Fibroblast of pulmonary artery (primary cell): ENCODE measurements around the gene MAEL.
A peak's percentile ranks its signal among the peaks of the same experiment; 100 is the strongest.

Source experiments
- DNase-seq: peaks from one replicate; pipeline ENCODE4 v3.0.0-alpha.2; 2010; ENCODE audit warnings: low read depth
- H3K4me3 ChIP-seq: replicated peaks from 2 replicates; pipeline ENCODE4 v1.5.1; 2011; ENCODE audit warnings: low read depth, mild to moderate bottlenecking, control low read depth, low read length, moderate library complexity
- TF ChIP-seq, protein P1 (sequence below): IDR thresholded peaks from 2 replicates; pipeline ENCODE4 v1.5.1; 2011; ENCODE audit warnings: mild to moderate bottlenecking, control low read depth, low read length, inconsistent platforms; ENCODE audit errors: missing control alignments

Gene MAEL

DNA sequence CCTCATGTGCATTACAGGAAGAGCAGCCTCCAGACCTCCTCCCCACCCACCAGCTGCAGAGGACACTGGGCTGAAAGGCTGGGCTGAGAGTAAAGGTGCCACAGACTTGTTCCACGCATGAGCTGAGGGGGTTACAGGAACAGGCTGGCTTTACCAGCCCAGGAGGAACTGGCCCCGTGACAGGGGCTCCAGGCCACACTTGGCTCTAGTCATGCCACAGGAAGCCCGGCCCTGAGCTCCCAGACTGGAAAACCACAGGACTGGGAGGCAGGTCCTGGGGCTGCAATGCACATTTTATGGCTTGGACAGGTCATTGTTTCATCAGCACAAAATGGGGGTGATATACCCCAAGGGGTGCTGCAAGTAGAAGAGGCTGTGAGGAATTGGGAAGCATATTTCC, 65.5 kb downstream of the MAEL start:
- TF ChIP-seq, protein P1, sequence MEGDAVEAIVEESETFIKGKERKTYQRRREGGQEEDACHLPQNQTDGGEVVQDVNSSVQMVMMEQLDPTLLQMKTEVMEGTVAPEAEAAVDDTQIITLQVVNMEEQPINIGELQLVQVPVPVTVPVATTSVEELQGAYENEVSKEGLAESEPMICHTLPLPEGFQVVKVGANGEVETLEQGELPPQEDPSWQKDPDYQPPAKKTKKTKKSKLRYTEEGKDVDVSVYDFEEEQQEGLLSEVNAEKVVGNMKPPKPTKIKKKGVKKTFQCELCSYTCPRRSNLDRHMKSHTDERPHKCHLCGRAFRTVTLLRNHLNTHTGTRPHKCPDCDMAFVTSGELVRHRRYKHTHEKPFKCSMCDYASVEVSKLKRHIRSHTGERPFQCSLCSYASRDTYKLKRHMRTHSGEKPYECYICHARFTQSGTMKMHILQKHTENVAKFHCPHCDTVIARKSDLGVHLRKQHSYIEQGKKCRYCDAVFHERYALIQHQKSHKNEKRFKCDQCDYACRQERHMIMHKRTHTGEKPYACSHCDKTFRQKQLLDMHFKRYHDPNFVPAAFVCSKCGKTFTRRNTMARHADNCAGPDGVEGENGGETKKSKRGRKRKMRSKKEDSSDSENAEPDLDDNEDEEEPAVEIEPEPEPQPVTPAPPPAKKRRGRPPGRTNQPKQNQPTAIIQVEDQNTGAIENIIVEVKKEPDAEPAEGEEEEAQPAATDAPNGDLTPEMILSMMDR, result no peak
- no peak for DNase-seq
- no peak overlapping the region for H3K4me3 ChIP-seq

DNA sequence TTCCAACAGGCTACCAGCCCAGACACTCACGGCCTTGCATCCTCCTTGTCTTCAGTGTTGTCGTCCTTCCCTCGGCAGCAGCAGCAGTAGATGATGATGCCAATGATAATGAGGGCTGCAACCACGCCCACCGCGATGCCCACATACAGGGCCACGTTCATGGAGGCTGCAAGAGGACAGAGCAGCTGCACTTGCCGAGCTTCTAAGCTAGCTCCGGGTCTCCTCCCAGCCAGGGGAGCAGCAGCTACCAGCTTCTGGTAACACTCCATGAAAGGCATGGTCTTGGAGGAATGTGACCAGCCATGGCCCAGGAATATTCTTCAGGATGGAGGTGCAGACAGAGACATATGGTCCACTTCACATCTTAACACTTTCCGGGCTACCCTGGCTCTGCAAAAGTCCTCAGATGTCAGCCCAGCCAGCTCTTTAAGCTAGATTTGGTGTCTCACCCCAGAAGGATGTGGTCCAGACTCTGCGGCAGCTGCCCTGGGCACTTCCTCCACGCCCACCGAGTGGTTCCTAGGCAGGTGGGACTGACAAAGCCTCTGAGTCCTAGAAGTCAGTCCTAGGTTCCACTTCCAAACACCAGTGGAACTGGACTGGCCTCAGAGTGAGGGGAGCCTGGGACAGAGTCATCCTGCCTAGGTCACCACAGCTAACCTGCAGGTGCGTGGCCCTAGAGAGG, 66.0 kb downstream of the MAEL start:
- DNase-seq, result no peak
- no peak overlapping the region for H3K4me3 ChIP-seq
- TF ChIP-seq, protein P1, result no peak

DNA sequence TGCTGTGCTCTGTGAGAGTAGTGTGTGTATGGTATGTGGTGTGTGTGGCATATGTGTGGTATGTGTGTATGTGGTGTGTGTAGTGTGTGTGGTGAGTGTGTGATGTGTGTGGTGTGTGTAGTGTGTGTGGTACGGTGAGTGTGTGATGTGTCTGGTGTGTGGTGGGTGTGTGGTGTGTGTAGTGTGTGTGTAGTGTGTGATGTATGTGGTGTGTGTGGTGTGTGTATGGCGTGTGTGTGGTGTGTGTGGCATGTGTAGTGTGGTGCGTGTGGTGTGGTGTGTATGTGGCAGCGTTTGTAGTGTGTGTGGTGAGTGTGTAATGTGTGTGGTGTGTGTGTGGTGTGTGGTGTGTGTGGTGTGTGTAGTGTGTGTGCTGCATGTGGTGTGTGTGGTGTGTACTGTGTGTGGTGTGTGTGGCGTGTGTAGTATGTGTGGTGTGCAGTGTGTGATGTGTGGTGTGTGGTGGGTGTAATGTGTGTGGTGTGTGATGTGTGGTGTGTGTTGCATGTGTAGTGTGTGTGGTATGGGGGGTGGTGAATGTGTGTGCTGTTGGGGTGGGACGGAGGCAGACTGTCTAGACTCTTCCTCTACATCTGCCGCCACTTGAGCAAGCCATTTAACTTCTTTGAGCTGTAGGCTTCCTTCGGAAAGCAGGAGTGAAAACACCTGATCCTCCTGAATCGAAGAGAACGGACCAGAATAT, 67.6 kb downstream of the MAEL start:
- peak; percentile 4 for DNase-seq
- TF ChIP-seq, protein P1, result no peak
- H3K4me3 ChIP-seq, result no peak overlapping the region

DNA sequence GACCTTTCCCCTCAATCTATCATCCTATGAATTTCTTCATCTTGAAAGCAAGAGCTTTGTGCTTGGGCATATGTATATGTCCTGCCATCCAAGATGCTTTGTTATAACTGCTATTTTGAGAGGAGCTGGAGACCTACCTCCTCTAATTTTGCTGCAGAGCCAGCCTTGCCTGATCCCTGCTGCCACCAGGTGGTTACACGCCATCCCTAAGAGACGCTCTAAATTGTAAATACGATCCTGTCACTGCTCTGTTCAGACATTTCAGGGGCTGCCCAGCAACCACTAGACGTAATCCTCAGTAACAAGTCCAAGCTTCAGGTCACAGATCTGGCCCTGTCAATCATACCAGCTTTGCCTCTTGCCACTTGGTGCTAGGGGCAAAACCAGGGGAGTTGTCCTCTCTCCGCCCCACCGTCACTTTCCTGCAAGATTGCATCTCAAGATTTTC, 68.2 kb downstream of the MAEL start:
- TF ChIP-seq, protein P1, result peak; percentile 45
- no peak overlapping the region for H3K4me3 ChIP-seq
- peak; percentile 37 for DNase-seq

DNA sequence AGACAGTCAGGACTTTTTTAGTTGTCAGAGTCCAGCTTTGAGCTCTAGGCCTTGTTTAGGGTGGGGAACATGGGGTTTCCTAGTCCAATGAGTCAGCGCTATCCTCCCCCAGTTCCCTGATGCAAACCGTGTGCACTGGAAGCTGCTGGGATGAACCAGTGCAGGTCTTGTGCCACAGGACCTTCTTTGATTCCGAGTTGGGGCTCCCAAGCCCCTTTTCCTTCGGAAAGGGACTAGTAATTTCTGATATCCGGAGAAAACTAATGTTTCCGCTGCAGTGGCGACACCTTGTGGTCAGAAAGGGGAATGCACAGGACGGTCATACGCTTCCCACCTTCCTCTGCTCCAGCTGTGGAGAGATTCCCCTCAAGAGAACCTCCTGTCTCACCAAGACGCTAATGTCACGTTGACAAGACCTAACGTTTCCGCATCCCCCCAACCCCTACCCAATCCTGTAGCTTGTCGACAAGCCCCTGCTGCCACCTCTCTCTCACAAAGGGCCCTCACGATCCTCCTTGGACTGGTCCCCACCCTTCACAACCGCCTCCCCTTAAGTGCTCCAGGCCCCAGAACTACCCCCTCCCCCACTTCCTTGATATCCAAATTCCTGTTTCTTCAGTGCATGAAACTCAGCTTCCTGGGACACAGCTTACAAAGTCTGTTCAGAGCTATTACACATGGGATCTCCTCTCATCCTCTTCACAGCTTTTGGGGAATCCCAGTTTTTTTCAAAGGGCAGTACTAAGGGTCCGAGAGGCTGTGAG, 70.1 kb downstream of the MAEL start:
- H3K4me3 ChIP-seq, result no peak overlapping the region
- TF ChIP-seq, protein P1, result peak; percentile 98
- peak; percentile 73 for DNase-seq

DNA sequence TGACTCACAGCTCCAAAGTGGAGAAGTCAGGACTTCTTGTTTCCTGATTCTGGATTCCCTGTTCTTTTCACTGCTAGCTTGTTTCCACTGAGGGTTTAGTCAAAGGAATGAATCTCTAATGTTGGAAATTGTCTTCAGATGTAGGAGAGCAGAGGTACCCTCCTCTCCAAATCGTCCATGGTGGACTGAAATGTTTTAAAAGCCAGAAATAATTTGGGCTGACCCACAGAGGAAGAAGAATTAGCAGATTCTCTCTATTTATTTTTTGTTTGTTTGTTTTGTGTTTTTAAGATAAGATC, 70.7 kb downstream of the MAEL start:
- DNase-seq, result no peak
- H3K4me3 ChIP-seq, result no peak overlapping the region
- TF ChIP-seq, protein P1, result no peak
